GM18951 (cell line): ENCODE data around the gene TXNRD3.
"Not testable (repeated sequence)": the region's sequence is repeated elsewhere in the genome, so short reads cannot be mapped to it uniquely, and the experiment has no call there.

ENCODE experiments used
- POLR2A ChIP-seq: IDR thresholded peaks from 4 replicates; pipeline ENCODE4 v1.6.1; 2011; ENCODE audit warnings: mild to moderate bottlenecking; ENCODE audit not compliant: insufficient read length, insufficient read depth; ENCODE audit errors: extremely low read depth
- in situ Hi-C: fragments of 300-500 bp; cut with MboI; formaldehyde crosslinking; loops from one replicate; pipeline ENCODE4 v1.12.0; 2022; ENCODE audit warnings: low sequenced_read_pairs, mixed read lengths, inconsistent platforms; ENCODE audit not compliant: unreplicated experiment

The TXNRD3 gene

DNA sequence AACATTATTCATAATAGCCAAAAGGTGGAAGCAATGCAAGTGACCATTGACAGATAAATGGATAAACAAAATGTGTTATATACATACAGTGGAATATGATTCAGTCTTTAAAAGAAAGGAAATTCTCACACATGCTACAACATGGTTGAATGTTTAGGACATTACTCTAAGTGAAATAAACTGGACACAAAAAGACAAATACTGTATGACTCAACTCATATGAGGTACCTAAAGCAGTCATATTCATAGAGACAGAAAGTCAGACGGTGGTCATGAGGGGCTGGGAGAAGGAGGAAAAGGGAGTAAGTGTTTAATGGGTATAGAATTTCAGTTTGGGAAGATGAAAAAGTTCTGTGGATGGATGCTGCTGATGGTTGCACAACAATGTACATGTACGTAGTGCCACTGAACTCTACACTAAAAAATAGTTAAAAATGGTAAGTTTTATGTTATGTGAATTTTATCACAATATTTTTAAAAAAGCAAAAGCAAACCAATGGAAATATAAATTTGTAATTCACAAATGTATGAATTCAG, 5.3 kb downstream of the TXNRD3 start:
- in situ Hi-C loops, result no loop called here
- TF ChIP-seq POLR2A, result no peak

DNA sequence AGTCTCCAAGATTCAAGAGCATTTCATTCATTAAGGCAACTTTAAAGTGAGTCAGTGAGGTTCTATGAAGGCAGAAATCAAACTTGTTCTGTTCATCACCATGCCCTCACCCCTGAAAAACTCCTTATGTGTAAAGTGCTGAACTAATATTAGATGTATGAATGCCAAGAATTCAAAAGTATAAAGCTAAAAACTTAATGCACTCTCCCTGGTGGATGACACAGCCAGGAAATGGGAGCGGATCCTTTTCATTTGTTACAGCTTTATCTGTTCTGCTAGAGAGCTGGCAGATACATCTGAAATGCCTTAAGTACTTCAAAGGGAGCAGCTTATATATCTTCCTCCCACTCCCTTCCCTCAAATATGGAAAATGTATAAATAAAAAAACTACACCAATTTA, 8.2 kb downstream of the TXNRD3 start:
- no peak for TF ChIP-seq POLR2A
- in situ Hi-C loops, result no loop called here

DNA sequence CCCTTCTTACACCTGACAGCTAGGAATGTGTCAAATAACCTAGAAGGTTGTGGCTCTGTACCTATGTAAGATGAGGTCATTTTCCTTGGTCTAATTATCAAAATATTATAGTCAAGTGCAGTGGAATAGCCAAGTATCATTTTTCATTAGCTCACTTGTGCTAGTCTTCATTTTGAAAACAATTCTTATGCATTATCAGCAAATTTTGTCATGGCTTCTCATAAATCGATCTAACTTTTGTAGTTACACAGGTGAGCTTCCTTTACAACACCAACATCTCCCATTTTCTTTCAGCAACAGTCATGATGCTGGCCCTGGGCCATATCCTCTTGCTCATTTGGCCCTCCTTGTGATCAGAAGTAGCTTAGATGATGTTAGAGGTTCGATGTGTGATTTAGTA, 10.3 kb downstream of the TXNRD3 start:
- in situ Hi-C loops, result no loop called here
- TF ChIP-seq POLR2A, result no peak

DNA sequence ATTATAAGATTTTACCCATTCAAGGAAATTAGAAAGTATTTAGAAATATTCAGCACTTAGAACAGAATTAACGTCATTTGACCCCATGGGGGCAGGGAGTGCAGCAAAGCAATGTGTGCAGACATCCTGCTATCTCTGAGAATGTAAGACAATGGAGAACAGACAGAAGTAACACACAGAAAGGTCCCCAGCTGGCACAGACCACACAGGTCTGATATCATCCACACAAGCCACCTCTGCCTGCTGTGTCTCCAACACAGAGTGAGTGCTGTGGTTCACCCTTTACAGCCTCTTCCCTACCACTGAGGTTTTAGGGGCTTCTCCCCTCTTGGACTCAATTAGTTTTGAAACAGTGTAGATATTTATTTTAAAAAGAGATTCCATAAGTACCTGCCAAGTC, 16.1 kb downstream of the TXNRD3 start:
- no peak for TF ChIP-seq POLR2A
- in situ Hi-C loops, result no loop called here

- TF ChIP-seq POLR2A, result no peak
- in situ Hi-C loops, result no loop called here
Observed at GRCh38 chr3:126636436-126636835, 18.5 kb downstream of the TXNRD3 start.

GRCh38 chr3:126634803-126635202, 20.1 kb downstream of the TXNRD3 start:
- in situ Hi-C loops, result no loop called here
- no peak for TF ChIP-seq POLR2A

- in situ Hi-C loops, result no loop called here
- TF ChIP-seq POLR2A, result no peak
Observed at GRCh38 chr3:126630020-126630419, 24.9 kb downstream of the TXNRD3 start.

GRCh38 chr3:126625735-126626134, 29.2 kb downstream of the TXNRD3 start:
- in situ Hi-C loops, result not testable (repeated sequence)

DNA sequence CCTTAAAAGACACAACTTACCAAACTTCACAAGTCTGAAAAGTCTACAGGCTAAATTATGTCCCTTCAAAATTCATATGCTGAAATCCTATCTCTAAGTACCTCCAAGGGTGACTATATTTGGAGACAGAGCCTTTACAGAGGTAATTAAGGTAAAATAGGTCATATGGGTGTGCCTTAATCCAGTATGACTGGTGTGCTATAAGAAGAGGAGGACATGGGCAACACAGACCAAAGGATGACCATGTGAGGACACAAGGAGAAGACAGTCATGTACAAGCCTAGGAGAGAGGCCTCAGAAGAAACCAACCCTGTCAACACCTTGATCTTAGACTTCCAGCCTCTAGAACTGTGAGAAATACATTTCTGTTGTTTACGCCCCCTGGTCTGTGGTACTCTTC, 32.2 kb downstream of the TXNRD3 start:
- no peak for TF ChIP-seq POLR2A
- in situ Hi-C loops, result no loop called here

GRCh38 chr3:126621627-126622345, 33.1 kb downstream of the TXNRD3 start:
- in situ Hi-C loops, result no loop called here

DNA sequence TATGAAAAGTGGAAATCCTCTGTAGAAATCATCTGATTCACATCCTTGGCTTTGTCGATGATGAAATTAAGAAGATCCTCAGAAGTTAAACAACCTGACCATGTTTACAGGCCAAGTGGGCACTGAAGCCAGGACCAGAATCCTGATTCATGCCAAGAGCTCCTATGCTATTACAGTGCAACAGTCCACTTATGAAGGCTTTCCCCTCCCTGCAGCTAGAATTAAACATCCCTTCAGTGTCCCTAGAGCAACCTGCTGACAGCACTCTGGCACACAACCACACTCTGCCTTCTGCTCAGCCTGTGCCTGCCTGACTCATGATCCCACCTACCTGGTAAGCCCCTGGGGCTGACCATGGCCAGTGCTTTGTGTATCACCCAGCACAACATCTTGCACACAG, 33.8 kb downstream of the TXNRD3 start:
- no peak for TF ChIP-seq POLR2A
- in situ Hi-C loops, result no loop called here

More at GRCh38 chr3:126621627-126622345, 33.1 kb downstream of the TXNRD3 start:
- no peak for TF ChIP-seq POLR2A

GRCh38 chr3:126620738-126621137, 34.2 kb downstream of the TXNRD3 start:
- no peak for TF ChIP-seq POLR2A
- in situ Hi-C loops, result no loop called here

- in situ Hi-C loops, result no loop called here
- TF ChIP-seq POLR2A, result no peak
Observed at GRCh38 chr3:126618760-126619159, 36.2 kb downstream of the TXNRD3 start.

GRCh38 chr3:126618021-126618420, 36.9 kb downstream of the TXNRD3 start:
- TF ChIP-seq POLR2A, result no peak
- in situ Hi-C loops, result no loop called here
